HepG2 (cell line): ENCODE measurements around the gene SUN5. TPM values are rescaled to one million over a fixed set of nuclear protein-coding genes. Genes with fewer than 3 reads are reported as not detected.

Experiments
- ATAC-seq: fragments of 200-7000 bp; cut with Tn5 transposase; 3 replicates; pipeline ENCODE4 v1.9.1; 2020; ENCODE audit warnings: mild to moderate bottlenecking, moderate library complexity
- BruUV-seq: library from RNA; stranded (reverse); fragments of 400-500 nt; replicated peaks from 2 replicates; lab custom pipeline; 2021; lab: Mats Ljungman, UMichigan
- CTCF ChIA-PET: fragments of 300-600 bp; formaldehyde crosslinking; extraction: SDS; loops from one replicate; lab custom pipeline; 2021; ENCODE audit warnings: low total read pairs, inconsistent platforms, low intra/inter-chr PET ratio; lab: Yijun Ruan, JAX
- POLR2A ChIA-PET: fragments of 350-600 bp; sonication (Branson Sonifier 250); formaldehyde crosslinking; loops from one replicate; lab custom pipeline; 2020; ENCODE audit warnings: antibody characterized with exemption, inconsistent platforms; lab: Yijun Ruan, JAX
- DNase-seq: peaks from one replicate; pipeline ENCODE4 v3.0.0-alpha.2; 2015; ENCODE audit warnings: low spot score
- FAIRE-seq: peaks from 3 replicates; lab custom pipeline; 2011; peaks lifted over from hg19 to GRCh38; lab: Jason Lieb, UNC
- H2AFZ ChIP-seq: one replicate; pipeline ENCODE4 v1.6.1; 2011; ENCODE audit warnings: low read length, inconsistent platforms
- H3K27ac ChIP-seq: fragments of 300-600 bp; 3 replicates; pipeline ENCODE4 v1.8.0; 2011; ENCODE audit warnings: mixed run types, mild to moderate bottlenecking, mixed read lengths, low read length, inconsistent platforms; ENCODE audit not compliant: insufficient read depth; ENCODE audit errors: extremely low read length
- H3K27me3 ChIP-seq, 2 experiments: fragments of 200-600 bp in 1 of 2; 2 replicates in 1 of 2; 3 replicates in 1 of 2; pipeline versions ENCODE4 v1.6.0 to v1.8.0; 2011; ENCODE audit warnings: low read length in 2 of 2, mild to moderate bottlenecking in 2 of 2, moderate library complexity in 2 of 2, inconsistent platforms in 1 of 2; ENCODE audit not compliant: insufficient read depth in 2 of 2, control insufficient read depth in 1 of 2
- H3K36me3 ChIP-seq, 2 experiments: fragments of 200-600 bp in 1 of 2; replicated peaks in 1 of 2; 2 replicates in 1 of 2; 3 replicates in 1 of 2; pipeline versions ENCODE4 v1.5.1 to v1.8.0; 2011; ENCODE audit warnings: low read length in 2 of 2, inconsistent platforms in 1 of 2; ENCODE audit not compliant: insufficient read depth in 2 of 2, control insufficient read depth in 1 of 2
- H3K4me1 ChIP-seq: 2 replicates; pipeline ENCODE4 v1.5.1; 2012; ENCODE audit warnings: low read length, inconsistent platforms; ENCODE audit not compliant: insufficient read depth
- H3K4me2 ChIP-seq: 2 replicates; pipeline ENCODE4 v1.6.0; 2011; ENCODE audit warnings: low read depth, low read length, inconsistent platforms
- H3K4me3 ChIP-seq, 3 experiments: fragments of 200-600 bp in 1 of 3; sonication (generic), shearing (Covaris generic) in 1 of 3; replicated peaks in 1 of 3; 2 replicates each; pipeline ENCODE4 v1.5.1; 2011 to 2016; ENCODE audit warnings: low read length in 3 of 3, inconsistent platforms in 2 of 3, low read depth in 2 of 3, mild to moderate bottlenecking in 2 of 3, control low read depth in 1 of 3, mixed read lengths in 1 of 3; ENCODE audit not compliant: insufficient read depth in 1 of 3
- H3K79me2 ChIP-seq: one replicate; pipeline ENCODE4 v1.6.1; 2011; ENCODE audit warnings: low read length, inconsistent platforms; ENCODE audit not compliant: insufficient read depth
- H3K9ac ChIP-seq: 2 replicates; pipeline ENCODE4 v1.6.0; 2011; ENCODE audit warnings: mild to moderate bottlenecking, low read depth, low read length, inconsistent platforms; ENCODE audit not compliant: insufficient read depth
- H3K9me3 ChIP-seq: 2 replicates; pipeline ENCODE4 v1.5.1; 2012; ENCODE audit warnings: mild to moderate bottlenecking, low read length
- H4K20me1 ChIP-seq: 2 replicates; pipeline ENCODE4 v1.6.0; 2011; ENCODE audit warnings: inconsistent platforms, mild to moderate bottlenecking, low read length, moderate library complexity; ENCODE audit not compliant: insufficient read depth
- CENPT ChIP-seq: sonication (generic); formaldehyde crosslinking; IDR thresholded peaks from 2 replicates; pipeline ENCODE4 v1.8.0; 2022; ENCODE audit warnings: low read depth, mild to moderate bottlenecking, moderate library complexity, missing genetic modification reagents
- DR1 ChIP-seq: sonication (generic); formaldehyde crosslinking; IDR thresholded peaks from 2 replicates; pipeline ENCODE4 v1.8.0; 2021; ENCODE audit warnings: mild to moderate bottlenecking, missing genetic modification reagents, inconsistent platforms
- HDAC6 ChIP-seq: fragments of 200-600 bp; sonication (generic); IDR thresholded peaks from 2 replicates; pipeline ENCODE4 v1.7.0; 2017; ENCODE audit warnings: mild to moderate bottlenecking, antibody characterized with exemption, low read length, low read depth
- HNRNPL ChIP-seq: fragments of 200-400 bp; formaldehyde crosslinking; IDR thresholded peaks from 2 replicates; pipeline ENCODE4 v1.6.1; 2017; ENCODE audit warnings: mild to moderate bottlenecking, low read depth, low read length
- HNRNPUL1 ChIP-seq: fragments of 200-400 bp; formaldehyde crosslinking; IDR thresholded peaks from 2 replicates; pipeline ENCODE4 v1.6.1; 2017; ENCODE audit warnings: low read depth, mild to moderate bottlenecking, low read length, moderate library complexity
- HOXA3 ChIP-seq: sonication (generic); formaldehyde crosslinking; IDR thresholded peaks from 2 replicates; pipeline ENCODE4 v1.5.0; 2020; ENCODE audit warnings: missing genetic modification reagents
- JUN ChIP-seq: sonication (generic); formaldehyde crosslinking; IDR thresholded peaks from 2 replicates; pipeline ENCODE4 v1.4.0; 2020; ENCODE audit warnings: mild to moderate bottlenecking, missing genetic modification reagents
- KAT8 ChIP-seq: IDR thresholded peaks from 2 replicates; pipeline ENCODE4 v1.6.1; 2016; ENCODE audit warnings: missing genetic modification reagents, missing compliant biosample characterization
- KLF12 ChIP-seq: sonication (generic); formaldehyde crosslinking; IDR thresholded peaks from 2 replicates; pipeline ENCODE4 v1.4.0; 2020; ENCODE audit warnings: missing genetic modification reagents, borderline replicate concordance
- KLF16 ChIP-seq, 2 experiments: sonication (generic) in 1 of 2; formaldehyde crosslinking in 1 of 2; IDR thresholded peaks; 2 replicates each; pipeline versions ENCODE4 v1.6.1 to v1.8.0; 2016 to 2023; ENCODE audit warnings: missing genetic modification reagents in 2 of 2, missing compliant biosample characterization in 1 of 2
- NFKBIZ ChIP-seq: IDR thresholded peaks from 2 replicates; pipeline ENCODE4 v1.6.1; 2018; ENCODE audit warnings: missing genetic modification reagents, missing compliant biosample characterization
- POLR2AphosphoS5 ChIP-seq: IDR thresholded peaks from 2 replicates; pipeline ENCODE4 v1.6.1; 2012; ENCODE audit warnings: low read depth, low read length
- REPIN1 ChIP-seq: sonication (generic); formaldehyde crosslinking; IDR thresholded peaks from 2 replicates; pipeline ENCODE4 v1.8.0; 2022; ENCODE audit warnings: missing genetic modification reagents, low read depth, mild to moderate bottlenecking, borderline replicate concordance
- TRIM22 ChIP-seq: fragments of 450-650 bp; IDR thresholded peaks from 2 replicates; pipeline ENCODE4 v1.6.1; 2017
- ZFP82 ChIP-seq: sonication (generic); formaldehyde crosslinking; IDR thresholded peaks from 2 replicates; pipeline ENCODE4 v1.5.1; 2020; ENCODE audit warnings: mild to moderate bottlenecking, missing genetic modification reagents, borderline replicate concordance
- ZNF383 ChIP-seq: sonication (generic); formaldehyde crosslinking; IDR thresholded peaks from 2 replicates; pipeline ENCODE4 v1.4.0; 2020; ENCODE audit warnings: missing genetic modification reagents, mild to moderate bottlenecking, borderline replicate concordance
- ZNF543 ChIP-seq: sonication (generic); formaldehyde crosslinking; IDR thresholded peaks from 2 replicates; pipeline ENCODE4 v1.4.0; 2020; ENCODE audit warnings: mild to moderate bottlenecking, missing genetic modification reagents
- ZNF577 ChIP-seq: sonication (generic); formaldehyde crosslinking; IDR thresholded peaks from 2 replicates; pipeline ENCODE4 v1.4.0; 2020; ENCODE audit warnings: mild to moderate bottlenecking, low read depth, missing genetic modification reagents, borderline replicate concordance
- ZNF607 ChIP-seq: sonication (generic); formaldehyde crosslinking; IDR thresholded peaks from 2 replicates; pipeline ENCODE4 v1.5.1; 2020; ENCODE audit warnings: missing genetic modification reagents, mild to moderate bottlenecking, borderline replicate concordance
- ZNF644 ChIP-seq: IDR thresholded peaks from 2 replicates; pipeline ENCODE4 v1.6.1; 2016; ENCODE audit warnings: low read depth
- ZNF761 ChIP-seq: sonication (generic); formaldehyde crosslinking; conservative IDR thresholded peaks from 2 replicates; pipeline ENCODE4 v1.4.0; 2020; ENCODE audit warnings: mild to moderate bottlenecking, missing genetic modification reagents
- ZNF777 ChIP-seq: sonication (generic); formaldehyde crosslinking; IDR thresholded peaks from 2 replicates; pipeline ENCODE4 v1.4.0; 2020; ENCODE audit warnings: missing genetic modification reagents
- ZNF841 ChIP-seq: sonication (generic); formaldehyde crosslinking; IDR thresholded peaks from 2 replicates; pipeline ENCODE4 v1.8.1; 2023; ENCODE audit warnings: missing genetic modification reagents, borderline replicate concordance
- WGBS: methylation state at CpG from one replicate; pipeline ENCODE4 v1.1.6; 2017; ENCODE audit warnings: low lambda C conversion rate; 5-methylcytosine and 5-hydroxymethylcytosine counted together
- in situ Hi-C: cut with HindIII; loops from 2 replicates; pipeline ENCODE4 v1.10.0; 2017; ENCODE audit warnings: low pct_unique_long_range_greater_than_20kb; ENCODE audit not compliant: extremely low pct_ligation_motif_present
- intact Hi-C: fragments of 100-400 bp; cut with micrococcal nuclease; formaldehyde crosslinking; loops from one replicate; pipeline ENCODE4 v1.10.0; 2022; ENCODE audit not compliant: unreplicated experiment
- polyA plus RNA-seq, 8 experiments: library from polyadenylated mRNA; depleted of rRNA in 3 of 8; stranded (reverse) in 7 of 8; unstranded in 1 of 8; fragments of >200 nt; fragmentation: Illumina TruSeq in 4 of 8; extraction: Trizol in 4 of 8; gene quantifications; 2 replicates each; pipeline versions ENCODE4 v1.2.1 to v1.2.3, GENCODE V29; 2011 to 2016; ENCODE audit warnings: low read depth in 4 of 8, missing spikeins in 1 of 8, mixed read lengths in 1 of 8; ENCODE audit not compliant: insufficient read depth in 1 of 8
- total RNA-seq, 5 experiments: library from RNA; depleted of rRNA; stranded (reverse); fragments of >200 nt; fragmentation: Illumina TruSeq; extraction: Trizol; gene quantifications; 2 replicates each; pipeline ENCODE4 v1.2.3, GENCODE V29; 2016; ENCODE audit warnings: low read depth in 1 of 5
- TF ChIP-seq, protein P1 (sequence below): sonication (generic); formaldehyde crosslinking; IDR thresholded peaks from 2 replicates; pipeline ENCODE4 v1.5.0; 2020; ENCODE audit warnings: missing genetic modification reagents, mild to moderate bottlenecking, borderline replicate concordance

SUN5 gene
- total and polyA plus RNA-seq, 2 of the 13 experiments (the other 11 are each of a cell fraction or from before 2014, with no cell fraction given) = not detected

GRCh38 chr20:33021879-33022278 is 17.6 kb upstream of the SUN5 start (continued):
- TF ChIP-seq ZNF777 (CRISPR knock-in tag) = no peak
- TF ChIP-seq NFKBIZ (CRISPR knock-in tag) = no peak
- no peak for TF ChIP-seq ZFP82 (CRISPR knock-in tag)
- TF ChIP-seq KAT8 (CRISPR knock-in tag) = no peak
- TF ChIP-seq HNRNPUL1 = no peak
- no peak for TF ChIP-seq ZNF841 (CRISPR knock-in tag)
- no peak for TF ChIP-seq KLF12 (CRISPR knock-in tag)
- no peak for TF ChIP-seq ZNF607 (CRISPR knock-in tag)
- TF ChIP-seq ZNF543 = no peak
- no peak for TF ChIP-seq HOXA3 (CRISPR knock-in tag)
- no peak for TF ChIP-seq ZNF644

GRCh38 chr20:33020278-33021161 is 16.3 kb upstream of the SUN5 start:
- H3K36me3 ChIP-seq = peaks cover 41 to 75% of the 10 kb centered on the region in 2 experiments
- ChIA-PET CTCF (no interaction called here), POLR2A (interaction anchor here (1.5 kb wide), 1 partner anchor 12 kb away, joined by 3 read pairs; no protein-coding TSS in a partner anchor)
- DNase-seq (no peak), ATAC-seq (no peak), FAIRE-seq (no peak)
- intact Hi-C loops = no loop called here
- no peak overlapping the region for H3K4me3 ChIP-seq
- no peaks in the 10 kb centered on the region for H3K27me3 ChIP-seq
- peaks cover 41% of the 10 kb centered on the region; the same call in 1 of the 2 replicates for H4K20me1 ChIP-seq
- H3K27ac ChIP-seq = no peak overlapping the region
- no peak overlapping the region for H2AFZ ChIP-seq
- no peak overlapping the region for H3K9ac ChIP-seq
- in situ Hi-C loops = no loop called here
- WGBS = 96% methylated on average over 15 of the region's 18 CpGs
- BruUV-seq = no TSS peak
- no peaks in the 10 kb centered on the region for H3K79me2 ChIP-seq
- no peaks in the 10 kb centered on the region for H3K4me1 ChIP-seq
- no peak overlapping the region for H3K4me2 ChIP-seq
- H3K9me3 ChIP-seq = no peaks in the 10 kb centered on the region
- TF ChIP-seq REPIN1 (CRISPR knock-in tag) (no peak), POLR2AphosphoS5 (peak; percentile 30; the same call in 1 of the 2 replicates), HNRNPL (0 out of 2 replicates have a peak, but pooled peaks have one; percentile 11), HDAC6 (no peak), DR1 (CRISPR knock-in tag) (no peak), ZNF577 (CRISPR knock-in tag) (no peak), TRIM22 (no peak), KLF16 (CRISPR knock-in tag; IDR thresholded peaks at IDR 0.05) (no peak), JUN (CRISPR knock-in tag) (0 out of 2 replicates have a peak, but pooled peaks have one; percentile 40), ZNF383 (CRISPR knock-in tag) (0 out of 2 replicates have a peak, but pooled peaks have one; percentile 64), ZNF761 (0 out of 2 replicates have a peak, but pooled peaks have one; percentile 69), CENPT (CRISPR knock-in tag) (no peak; the same call in 1 of the 2 replicates)
- TF ChIP-seq, protein P1, sequence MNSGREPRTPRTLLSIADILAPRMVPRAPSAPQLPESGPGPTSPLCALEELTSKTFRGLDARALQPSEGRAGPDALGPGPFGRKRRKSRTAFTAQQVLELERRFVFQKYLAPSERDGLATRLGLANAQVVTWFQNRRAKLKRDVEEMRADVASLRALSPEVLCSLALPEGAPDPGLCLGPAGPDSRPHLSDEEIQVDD = no peak
